RWPE1 (cell line): ENCODE data around the gene CES3.

ENCODE experiments used
- CTCF ChIA-PET: fragments of 350-600 bp; sonication (Branson Sonifier 250); formaldehyde crosslinking; extraction: SDS; loops from one replicate; lab custom pipeline; 2021; lab: Yijun Ruan, JAX
- POLR2A ChIA-PET: fragments of 400-600 bp; formaldehyde crosslinking; extraction: SDS; loops from one replicate; lab custom pipeline; 2020; ENCODE audit warnings: antibody characterized with exemption; ENCODE audit not compliant: low non-redundant PET; lab: Yijun Ruan, JAX
- DNase-seq: peaks from one replicate; pipeline ENCODE4 v3.0.0; 2012; ENCODE audit warnings: low spot score
- H3K27ac ChIP-seq: fragments of 450-650 bp; 2 replicates; pipeline ENCODE4 v1.5.1; 2017
- TF ChIP-seq, protein P1 (sequence below): fragments of 450-650 bp; conservative IDR thresholded peaks from 2 replicates; pipeline ENCODE4 v1.5.1; 2017; ENCODE audit warnings: low read depth, mild to moderate bottlenecking

Gene CES3

DNA sequence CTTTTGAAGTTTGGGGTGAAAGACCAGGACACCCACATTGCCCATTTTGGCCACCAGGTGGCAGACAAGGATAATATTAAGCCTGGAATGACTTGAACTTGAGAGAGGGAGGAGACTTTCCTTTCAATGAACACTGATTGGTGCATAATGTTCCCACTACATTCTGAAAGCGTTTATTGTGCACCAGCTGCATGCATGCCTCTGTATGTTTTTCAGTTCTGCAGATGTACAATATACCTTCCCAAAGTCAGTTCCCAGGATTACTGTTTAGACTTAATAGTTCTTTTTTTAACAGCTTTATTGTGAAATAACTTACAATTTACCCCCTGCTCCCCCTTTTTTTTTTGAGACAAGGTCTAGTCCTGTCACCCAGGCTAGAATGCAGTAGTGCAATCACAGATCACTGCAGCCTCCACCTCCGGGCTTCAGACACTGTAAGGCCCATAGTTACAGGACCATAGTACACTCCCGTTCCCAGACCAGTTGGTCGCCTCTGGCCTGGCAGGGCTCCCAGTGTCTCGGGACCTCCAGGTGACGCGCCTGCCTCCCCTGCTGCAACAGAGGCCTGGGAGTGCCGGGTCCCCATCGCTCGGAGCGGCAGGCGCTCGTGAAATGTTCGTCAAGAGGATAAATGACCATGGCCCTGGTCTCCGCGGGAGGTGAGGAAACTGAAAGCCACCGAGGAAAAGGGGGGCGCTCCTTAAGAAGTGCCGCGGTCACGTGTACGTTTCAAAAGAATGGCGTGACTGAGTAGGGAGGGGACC, 13.6 kb upstream of the CES3 start:
- ChIA-PET CTCF (interaction anchor here (0.6 to 1.5 kb wide), 5 partner anchors 67 to 405 kb away, joined by 3 to 6 read pairs (median 3); no protein-coding TSS in a partner anchor), POLR2A (no interaction called here)
- TF ChIP-seq, protein P1, sequence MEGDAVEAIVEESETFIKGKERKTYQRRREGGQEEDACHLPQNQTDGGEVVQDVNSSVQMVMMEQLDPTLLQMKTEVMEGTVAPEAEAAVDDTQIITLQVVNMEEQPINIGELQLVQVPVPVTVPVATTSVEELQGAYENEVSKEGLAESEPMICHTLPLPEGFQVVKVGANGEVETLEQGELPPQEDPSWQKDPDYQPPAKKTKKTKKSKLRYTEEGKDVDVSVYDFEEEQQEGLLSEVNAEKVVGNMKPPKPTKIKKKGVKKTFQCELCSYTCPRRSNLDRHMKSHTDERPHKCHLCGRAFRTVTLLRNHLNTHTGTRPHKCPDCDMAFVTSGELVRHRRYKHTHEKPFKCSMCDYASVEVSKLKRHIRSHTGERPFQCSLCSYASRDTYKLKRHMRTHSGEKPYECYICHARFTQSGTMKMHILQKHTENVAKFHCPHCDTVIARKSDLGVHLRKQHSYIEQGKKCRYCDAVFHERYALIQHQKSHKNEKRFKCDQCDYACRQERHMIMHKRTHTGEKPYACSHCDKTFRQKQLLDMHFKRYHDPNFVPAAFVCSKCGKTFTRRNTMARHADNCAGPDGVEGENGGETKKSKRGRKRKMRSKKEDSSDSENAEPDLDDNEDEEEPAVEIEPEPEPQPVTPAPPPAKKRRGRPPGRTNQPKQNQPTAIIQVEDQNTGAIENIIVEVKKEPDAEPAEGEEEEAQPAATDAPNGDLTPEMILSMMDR = peak; percentile 89
- H3K27ac ChIP-seq = peak overlapping the region; percentile 82
- DNase-seq = peak; percentile 90

DNA sequence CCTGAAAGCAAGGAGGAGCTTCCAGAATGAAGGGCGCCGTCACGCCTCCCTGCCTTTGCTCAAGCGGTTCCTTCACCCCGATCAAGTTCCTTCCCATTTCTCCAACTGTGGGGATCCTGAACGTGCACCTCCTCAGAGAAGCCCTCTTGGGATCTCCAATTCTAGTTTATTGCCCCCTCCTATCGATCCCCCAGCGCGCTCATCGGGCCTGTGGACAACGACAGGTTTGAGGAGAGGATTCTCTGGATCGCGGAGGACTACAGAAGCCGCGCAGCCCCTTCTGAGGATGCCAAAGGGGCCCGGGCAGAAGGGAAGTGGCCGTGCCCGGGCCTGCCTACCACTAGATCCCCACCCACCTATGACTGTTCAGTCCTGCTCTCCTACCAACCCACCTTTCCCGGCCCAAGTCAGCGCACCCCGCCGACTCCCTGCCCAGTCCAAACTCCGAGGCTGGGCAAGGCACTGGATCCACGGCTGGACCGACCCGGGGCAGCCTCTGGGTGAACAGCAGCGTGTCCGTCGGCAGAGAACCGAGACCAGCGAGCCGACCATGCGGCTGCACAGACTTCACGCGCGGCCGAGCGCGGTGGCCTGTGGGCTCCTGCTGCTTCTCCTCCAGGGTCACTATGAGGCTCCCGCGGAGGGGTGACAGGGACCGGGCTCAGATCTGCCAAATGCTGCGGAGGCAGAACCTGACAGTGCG, 12.8 kb upstream of the CES3 start:
- peak; percentile 62 for DNase-seq
- CTCF ChIA-PET = no interaction called here
- POLR2A ChIA-PET = interaction anchor here (0.7 kb wide), 1 partner anchor 188 kb away, joined by 4 read pairs; no protein-coding TSS in a partner anchor
- peak overlapping the region; percentile 82 for H3K27ac ChIP-seq
- TF ChIP-seq, protein P1 = no peak

DNA sequence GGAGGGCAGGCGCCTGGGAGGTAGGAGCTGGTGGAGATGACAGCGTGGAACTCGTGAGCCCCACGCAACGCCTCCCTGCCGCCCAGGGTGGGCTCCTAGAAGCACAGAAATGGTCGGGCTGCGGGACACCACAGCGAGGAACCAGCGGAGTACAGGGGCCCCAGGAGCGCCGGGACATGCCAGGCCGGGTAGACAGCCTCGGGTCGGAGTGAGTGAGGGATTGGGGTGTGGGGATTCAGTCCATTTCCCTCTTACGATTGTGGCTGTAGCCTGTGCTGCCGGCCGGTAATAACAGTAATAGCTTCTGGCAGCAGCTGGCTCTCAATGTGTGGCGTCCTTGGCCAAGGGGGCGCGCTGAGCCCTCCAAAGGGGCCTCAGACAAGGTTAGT, 12.2 kb upstream of the CES3 start:
- POLR2A ChIA-PET = interaction anchor here (0.7 kb wide), 1 partner anchor 188 kb away, joined by 4 read pairs; no protein-coding TSS in a partner anchor

GRCh38 chr16:66949472-66949871, 11.6 kb upstream of the CES3 start:
- TF ChIP-seq, protein P1 = no peak
- ChIA-PET POLR2A (no interaction called here), CTCF (interaction anchor here (0.7 to 0.8 kb wide), 2 partner anchors 206 to 418 kb away, joined by 4 to 8 read pairs; no protein-coding TSS in a partner anchor)
- no peak for DNase-seq
- no peak overlapping the region for H3K27ac ChIP-seq

More for the DNA sequence above, 12.2 kb upstream of the CES3 start:
- CTCF ChIA-PET = interaction anchor here (0.7 kb wide), 1 partner anchor 206 kb away, joined by 8 read pairs; no protein-coding TSS in a partner anchor
- TF ChIP-seq, protein P1 = no peak
- peak overlapping the region; percentile 82 for H3K27ac ChIP-seq
- no peak for DNase-seq

GRCh38 chr16:66950437-66950836, 10.6 kb upstream of the CES3 start:
- H3K27ac ChIP-seq = no peak overlapping the region
- TF ChIP-seq, protein P1 = no peak
- ChIA-PET POLR2A (no interaction called here), CTCF (interaction anchor here (0.6 kb wide), 1 partner anchor 12 kb away, joined by 4 read pairs; no protein-coding TSS in a partner anchor)
- DNase-seq = no peak
